CD1c-positive myeloid dendritic cell (primary cell): Measurements from ENCODE around the gene STPG2.

Experiments used
- DNase-seq: peaks from one replicate; pipeline ENCODE4 v3.0.0-alpha.2; 2016; ENCODE audit errors: extremely low spot score

STPG2 gene

DNA sequence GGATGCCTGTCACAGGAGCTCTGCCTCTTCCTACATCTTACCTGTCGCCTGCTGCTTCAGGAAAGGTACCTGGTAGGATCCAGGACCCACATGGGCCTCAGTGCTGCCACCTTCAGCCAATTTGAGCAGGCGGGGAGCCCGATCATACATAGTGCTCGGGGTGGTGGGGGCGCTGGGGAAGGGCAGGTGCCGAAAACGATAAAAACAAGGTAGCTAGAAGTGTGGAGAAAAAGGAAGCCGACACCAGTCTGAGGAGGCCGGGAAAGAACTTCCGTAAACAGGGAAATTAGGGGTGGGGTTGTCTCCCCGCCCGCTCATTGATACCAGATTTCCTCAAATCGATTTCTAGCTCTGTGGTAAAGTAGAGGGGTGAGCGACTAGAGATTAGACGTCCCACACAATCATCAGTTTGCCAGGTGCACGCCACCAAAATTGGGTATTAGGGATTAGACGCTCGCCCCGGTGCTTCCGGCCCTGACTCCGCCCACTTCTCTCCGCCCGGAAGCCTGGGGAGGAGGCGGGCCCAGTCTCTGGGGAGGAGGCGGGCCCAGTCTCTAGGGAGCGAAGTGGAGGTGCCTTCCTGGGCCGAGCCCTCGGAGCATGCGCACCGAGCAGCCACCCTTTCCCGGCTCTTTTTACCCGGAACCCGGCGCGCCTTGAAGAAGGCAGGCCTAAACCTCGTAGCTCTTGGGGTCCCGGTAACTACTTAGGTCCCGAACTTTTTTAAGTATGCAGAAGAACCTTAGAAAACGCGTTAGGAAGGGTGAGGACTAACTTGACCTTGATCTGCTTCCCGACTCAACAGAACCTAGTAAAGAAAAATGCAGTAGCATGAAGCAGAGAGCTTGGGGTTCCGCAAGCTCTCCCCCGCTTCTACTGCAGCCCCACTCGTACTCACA lies at the start of gene STPG2:
TSS of gene STPG2 (minus strand) at position 476 of the 899 bp plus-strand sequence.
- DNase-seq = peak; percentile 95

DNA sequence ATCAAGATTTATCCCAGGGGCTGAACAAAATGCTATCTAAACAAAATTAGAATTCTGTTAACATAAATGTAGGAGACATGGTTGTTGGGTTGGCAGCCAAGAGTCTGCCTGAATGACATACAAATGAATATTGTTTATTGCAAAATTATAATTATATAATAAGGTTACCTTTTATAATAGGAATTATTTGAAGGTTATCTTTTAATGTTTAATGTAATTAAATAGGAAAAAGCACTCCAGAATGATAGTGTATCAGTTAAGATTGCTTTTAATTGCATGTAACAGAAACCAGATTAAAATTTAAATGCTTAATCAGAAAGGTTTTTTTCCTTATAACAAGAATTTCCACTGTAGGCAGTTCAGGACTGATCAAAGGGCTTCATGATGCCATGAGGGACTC lies 42.0 kb upstream of the STPG2 start:
- no peak for DNase-seq

DNA sequence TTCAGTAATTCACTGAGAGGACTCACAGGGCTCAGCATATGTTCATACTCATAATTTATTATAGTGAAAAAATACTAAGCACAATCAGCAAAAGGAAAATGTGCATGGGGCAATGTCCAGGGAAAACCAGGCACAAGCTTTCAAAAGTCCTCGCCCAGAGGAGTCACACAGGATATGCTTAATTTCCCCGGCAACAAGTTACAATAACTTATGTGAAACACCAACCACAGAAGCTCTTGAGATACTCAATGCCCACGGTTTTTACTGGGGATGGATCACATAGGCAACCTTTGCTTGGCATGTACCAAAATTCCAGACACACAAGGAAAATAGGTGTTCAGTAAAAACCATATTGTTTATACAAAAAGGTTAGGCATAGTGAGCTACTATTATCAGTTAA lies 38.5 kb upstream of the STPG2 start:
- DNase-seq = no peak

DNA sequence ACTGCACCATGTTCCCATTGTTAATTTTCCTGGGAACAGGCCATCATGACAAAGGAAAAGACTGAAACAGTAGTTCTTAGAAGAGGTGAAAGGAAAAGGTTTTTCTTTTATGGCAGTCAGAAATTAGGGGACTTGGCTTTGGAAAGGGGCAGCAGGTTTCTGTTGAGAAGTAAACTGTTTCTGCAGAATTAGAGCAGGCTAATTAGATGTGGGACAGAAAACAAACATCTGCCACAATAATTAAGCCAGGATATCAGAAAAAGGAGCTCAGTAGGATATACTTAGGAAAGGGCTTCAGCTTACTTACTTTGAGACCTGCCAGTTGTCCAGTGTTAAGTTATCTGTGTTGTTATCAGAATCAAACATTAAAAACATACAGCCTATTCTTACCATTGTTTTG lies 36.7 kb upstream of the STPG2 start:
- no peak for DNase-seq

DNA sequence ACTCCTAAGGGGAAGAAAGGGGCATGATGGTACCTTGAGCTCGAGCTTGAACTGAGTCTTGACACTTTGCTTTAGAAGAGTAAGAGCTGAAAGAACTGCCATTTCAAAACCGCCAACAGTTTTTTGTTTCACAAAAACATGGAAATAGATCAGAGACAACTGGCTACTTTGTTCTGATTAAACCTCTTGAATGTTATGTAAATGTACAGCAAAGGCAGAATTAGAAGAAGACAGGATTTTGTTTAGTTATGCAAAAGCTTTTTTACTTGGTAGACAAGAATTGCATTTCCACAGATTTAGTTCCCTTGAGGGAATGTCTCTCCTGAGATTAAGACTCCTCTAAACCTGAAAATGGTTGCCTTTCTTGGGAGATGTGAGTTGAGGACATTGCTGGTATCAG lies 33.3 kb upstream of the STPG2 start:
- no peak for DNase-seq

DNA sequence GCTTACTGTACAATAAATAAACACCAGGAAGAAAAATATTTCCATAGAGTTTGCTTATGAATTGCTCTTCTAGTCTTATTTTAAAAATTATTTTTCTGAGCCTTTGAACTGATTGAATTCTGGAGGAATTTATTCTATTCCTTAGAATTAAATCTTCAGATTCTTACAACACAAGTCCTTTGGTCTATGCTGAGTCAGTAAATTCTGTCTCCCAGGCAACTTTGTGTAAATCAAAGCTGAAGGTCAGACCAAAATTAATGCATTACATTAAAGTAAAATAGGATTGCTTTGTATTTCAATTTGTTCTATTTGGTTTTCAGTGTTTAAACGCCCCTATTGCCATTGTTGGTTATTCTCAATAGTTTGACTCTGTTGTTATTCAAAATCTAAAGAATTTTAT lies 26.8 kb upstream of the STPG2 start:
- no peak for DNase-seq

DNA sequence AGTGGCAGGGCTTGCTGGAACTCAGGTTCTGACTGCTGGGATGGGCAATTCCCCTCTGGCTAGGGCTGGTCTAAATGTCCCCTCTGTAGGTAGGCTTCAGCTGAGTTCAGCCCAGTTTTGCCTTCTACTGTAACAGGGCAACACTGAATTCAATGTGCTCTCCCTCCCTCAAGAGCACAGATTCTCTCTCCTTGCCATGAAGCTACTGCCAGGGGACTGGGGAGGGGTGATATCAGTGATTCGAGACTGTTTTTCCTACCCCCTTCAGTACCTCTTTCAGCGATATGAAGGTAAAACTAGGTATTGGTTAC lies 23.4 kb upstream of the STPG2 start:
- no peak for DNase-seq

DNA sequence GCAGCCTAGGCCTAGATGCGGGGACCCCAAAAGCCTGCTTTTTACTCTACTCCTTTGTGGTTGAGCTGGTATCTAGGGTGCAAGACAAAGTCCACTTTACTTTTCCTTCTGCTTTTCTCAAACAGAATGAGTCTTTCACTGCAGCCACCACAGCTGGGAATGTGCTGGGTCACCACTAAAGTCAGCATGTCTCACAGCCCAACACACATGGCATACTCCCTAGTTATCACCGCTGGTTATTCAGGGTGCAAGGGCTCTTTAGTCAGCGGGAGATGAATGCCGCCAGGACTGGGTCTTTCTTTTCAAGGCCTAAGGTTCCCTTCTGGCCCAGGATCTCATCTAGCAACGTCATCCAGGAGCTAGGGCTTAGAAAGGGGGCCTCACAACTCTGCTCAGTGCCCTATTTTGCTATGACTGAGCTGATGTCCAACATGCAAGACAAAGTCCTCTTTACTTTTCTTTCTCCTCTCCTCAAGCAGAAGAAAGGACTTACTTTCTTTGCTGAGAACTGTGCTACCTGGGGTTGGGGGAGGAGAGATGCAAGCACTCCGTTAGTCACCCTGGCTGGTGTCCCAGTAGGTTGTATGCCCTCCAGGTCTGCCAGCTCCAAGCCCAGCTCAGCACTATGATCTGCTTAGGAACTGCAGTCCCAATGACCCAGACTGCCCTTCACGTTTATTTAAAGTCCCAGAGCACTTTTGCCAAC lies 22.9 kb upstream of the STPG2 start:
- DNase-seq = no peak

DNA sequence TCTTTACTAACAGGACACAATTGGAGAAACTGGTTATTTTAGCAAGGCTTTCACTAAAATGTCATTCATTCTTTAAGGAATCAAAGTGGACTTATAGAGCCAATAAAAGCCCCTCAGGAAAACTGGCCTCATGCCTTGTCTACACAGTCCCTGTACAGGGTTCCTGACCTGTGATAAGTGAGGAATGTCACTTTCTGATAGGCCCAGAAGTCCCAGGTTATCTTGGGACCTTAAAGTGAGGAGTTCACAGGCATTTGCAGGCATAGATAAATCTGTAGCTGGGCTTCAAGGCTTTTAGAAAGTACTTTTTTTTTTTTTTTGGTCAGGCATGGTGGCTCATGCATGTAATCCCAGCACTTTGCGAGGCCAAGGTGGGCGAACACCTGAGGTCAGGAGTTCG lies 19.4 kb upstream of the STPG2 start:
- no peak for DNase-seq

DNA sequence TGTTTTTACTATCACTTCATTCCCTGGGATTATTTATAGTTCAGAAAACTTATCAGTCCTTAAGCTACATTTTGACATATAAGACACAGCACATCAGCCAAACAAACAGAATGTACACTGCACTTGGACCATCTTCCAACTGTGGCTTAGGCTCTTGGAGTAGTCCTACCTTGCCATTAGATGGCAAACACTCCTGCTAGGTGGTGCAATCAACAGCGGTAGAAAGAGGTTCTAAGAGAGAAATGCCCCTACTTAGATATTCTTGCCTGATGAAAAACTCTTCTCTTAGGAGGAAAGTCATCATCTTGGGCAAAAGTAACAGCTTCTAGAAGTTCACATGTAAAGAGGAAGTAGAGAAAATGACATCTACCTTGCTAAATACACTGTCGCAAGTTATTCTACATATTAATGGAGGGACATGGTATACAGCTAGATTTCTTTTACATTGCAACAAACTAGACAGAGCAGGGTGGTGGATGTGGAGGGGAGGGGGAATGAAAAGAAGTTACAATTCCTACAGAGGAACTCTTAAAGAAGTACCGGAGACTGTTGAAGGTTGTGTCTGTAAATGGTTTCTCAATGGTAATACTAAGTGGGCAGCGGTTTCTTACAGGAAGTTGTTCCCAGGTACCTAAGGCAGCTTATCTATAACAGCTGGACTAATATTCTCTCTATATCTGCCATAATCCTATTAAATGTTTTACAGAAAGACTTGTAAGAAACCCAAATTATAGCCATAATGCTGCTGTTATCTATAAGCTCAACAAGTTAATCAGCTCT lies 8.1 kb upstream of the STPG2 start:
- DNase-seq = peak; percentile 13

DNA sequence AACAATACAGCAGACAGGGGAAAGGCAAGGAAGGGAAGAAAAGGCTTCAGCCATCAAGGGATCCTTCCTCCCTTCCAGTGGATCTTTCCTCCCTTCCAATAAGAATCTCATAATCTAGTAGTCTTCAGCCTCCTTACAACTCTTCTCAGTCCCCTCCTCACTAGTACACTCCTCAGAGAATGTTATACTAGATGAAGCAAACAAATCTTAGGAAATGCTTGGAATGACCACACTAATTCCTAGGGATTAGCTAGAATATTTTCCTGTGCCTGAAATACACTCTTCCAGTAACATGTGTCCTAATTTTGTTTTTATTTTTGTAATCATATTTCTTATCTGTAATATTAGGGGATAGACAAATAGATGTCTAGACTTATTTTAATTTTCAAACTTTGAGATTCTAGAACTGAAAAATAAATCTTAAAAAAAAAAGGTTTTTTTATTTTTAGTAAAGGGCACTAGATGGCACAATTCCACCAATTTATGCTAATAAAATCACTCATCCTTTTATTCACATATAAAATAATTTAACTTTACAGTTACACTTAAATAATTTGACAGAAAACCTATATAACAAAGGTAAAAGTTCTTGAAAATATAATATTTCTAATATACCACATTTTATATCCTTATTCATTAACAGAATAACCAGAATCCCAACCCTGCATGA lies 7.0 kb upstream of the STPG2 start:
- DNase-seq = peak; percentile 19

DNA sequence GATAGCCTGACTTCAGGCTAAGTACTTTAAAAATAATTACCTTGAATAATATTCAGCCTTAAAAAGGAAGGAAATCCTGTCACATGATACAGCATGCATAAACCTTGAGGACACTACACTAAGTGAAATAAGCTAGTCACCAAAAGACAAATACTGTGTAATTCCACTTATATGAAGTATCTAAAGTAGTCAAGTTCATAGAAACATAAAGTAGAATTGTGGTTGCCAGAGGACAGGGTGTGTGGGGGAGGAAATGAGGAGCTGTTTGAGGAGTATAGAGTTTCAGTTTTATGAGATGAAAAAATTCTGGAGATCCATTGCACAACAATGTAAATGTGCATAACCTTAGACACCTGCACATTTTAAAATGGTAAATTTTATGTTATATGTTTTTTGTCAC lies 5.6 kb upstream of the STPG2 start:
- no peak for DNase-seq

DNA sequence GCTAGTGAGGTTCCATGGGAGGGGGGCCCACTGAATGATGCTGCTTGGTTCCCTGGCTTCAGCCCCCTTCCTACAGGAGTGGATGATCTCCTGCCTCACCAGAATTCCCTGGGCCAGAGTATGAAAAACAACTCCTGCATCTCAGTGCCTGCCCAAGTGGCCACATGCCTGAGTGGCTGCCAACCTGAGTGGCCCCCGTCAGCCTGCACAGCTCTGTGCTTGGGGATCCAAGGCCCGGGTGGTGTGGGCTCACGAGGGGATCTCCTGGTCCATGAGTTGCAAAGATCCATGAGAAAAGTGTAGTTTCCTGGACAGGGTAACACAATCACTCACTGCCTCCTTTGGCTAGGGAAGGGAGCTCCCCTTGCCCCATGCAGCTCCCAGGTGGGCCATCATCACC lies 17.1 kb downstream of the STPG2 start:
- DNase-seq = no peak

DNA sequence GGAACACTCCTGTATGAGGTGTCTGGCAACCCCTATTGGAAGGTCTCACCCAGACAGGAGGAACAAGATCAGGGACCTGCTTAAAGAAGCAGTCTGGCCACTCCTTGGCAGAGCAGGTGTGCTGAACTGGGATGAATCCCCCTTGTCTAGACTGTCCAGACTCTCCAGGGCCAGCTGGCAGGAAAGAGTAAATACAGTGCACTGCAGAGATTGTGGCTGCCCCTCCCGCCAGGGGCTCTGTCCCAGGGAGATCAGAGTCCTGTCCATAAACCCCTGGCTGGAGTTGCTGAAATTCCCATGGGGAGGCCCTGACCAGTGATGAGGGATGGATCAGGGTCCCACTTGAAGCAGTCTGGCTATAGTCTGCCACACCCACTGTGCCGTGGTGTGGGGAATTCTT lies 17.7 kb downstream of the STPG2 start:
- no peak for DNase-seq

DNA sequence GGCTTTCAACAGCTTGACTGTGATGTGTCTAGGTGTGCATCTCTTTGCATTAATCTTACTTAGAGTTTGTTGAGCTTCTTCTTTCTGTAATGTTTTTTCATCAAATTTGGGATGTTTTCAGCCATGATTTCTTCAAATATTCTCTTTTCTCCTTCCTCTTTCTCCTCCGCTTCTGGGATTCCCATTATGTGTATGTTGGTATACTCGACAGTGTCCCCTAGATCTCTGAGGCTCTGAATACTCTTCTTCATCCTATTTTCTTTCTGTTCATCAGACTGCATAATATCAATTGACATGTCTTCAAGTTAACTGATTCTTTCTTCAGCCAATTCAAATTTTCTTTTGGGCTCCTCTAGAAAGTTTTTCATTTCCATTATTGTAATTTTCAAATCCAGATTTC lies 25.9 kb downstream of the STPG2 start:
- no peak for DNase-seq

DNA sequence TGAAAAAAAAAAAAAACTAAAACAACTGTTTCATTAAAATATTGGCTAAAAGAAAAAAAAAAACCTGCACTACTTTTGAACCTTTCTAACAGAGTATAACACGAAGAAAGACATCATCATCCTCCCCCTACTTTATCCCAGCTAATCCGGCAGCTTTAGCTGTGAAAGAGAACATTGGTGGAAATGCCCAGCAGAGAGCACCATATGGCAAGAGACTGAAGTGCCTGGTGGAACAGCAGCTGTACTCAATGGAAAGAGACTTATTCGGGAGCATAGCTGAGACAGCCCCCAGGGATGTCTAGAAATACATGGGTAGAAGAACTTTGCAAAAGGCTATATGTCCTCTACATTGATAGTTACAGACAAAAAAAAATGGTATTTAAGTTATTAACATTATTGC lies 30.3 kb downstream of the STPG2 start:
- DNase-seq = no peak

DNA sequence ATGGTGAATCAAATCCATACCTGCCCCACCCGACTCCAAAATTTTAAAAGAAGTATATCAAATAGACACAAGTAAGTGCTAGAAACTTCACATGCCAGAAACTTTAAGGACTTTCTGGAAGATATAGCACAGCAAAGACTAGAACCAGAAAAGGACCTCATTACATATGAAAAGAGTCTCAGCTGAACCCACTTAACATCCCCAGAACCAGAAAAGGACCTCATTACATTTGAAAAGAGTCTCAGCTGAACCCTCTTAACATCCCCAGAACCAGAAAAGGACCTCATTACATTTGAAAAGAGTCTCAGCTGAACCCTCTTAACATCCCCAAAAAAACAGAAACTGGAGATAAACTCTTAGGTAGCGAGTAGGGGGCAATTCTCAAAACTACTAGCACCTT lies 32.3 kb downstream of the STPG2 start:
- no peak for DNase-seq

DNA sequence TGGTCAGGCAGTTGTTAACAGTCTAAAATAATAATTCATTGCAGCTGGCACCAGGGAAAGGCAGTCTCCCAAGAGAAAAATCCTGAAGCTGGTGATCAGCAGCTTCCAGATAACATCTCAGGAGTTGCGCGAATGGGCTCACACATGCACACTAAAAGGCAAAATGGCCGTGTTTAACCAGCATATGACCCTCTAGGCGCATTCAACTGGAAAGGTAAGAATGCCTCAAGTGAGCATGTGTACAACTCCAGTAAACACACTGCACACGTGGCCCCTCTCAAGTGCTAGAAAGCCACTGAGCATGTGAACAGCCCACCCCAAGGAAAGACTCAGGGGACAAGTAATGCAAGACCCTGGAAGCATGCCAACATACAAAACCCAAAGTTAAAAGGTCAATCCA lies 33.1 kb downstream of the STPG2 start:
- no peak for DNase-seq

DNA sequence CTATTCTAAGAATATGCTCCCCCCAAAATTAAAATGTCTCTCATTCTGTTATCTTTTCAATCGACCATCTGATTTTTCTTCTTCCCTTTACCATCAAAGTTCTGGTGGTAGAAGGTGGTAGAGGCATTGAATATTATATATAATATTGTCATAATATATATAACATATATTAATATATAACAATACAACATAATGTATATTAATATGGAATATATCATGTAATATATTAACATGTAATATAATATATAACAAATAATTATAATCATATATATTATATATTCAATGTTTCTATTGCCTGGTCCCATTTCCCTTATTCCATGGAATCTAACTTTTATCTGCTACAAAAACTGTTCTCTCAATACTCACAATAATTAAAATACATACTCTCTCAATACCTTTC lies 40.6 kb downstream of the STPG2 start:
- DNase-seq = no peak

DNA sequence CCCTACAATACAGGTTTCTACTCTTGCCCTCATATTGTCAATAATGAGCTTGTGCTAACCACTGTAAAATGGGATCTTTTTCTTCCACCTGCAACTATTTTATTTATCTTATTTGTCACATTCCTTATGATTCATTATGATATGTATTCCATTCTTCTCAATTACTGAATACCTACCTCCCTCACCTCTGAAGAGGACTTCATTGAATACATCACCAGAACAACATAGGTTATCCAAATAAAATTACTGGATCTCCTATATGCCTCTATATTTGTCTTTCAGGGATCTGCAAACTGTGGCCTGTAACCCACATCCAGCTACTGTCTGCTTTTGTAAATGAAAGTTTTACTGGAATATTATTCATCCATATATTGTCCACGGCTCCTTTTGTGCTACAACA lies 41.3 kb downstream of the STPG2 start:
- DNase-seq = no peak

DNA sequence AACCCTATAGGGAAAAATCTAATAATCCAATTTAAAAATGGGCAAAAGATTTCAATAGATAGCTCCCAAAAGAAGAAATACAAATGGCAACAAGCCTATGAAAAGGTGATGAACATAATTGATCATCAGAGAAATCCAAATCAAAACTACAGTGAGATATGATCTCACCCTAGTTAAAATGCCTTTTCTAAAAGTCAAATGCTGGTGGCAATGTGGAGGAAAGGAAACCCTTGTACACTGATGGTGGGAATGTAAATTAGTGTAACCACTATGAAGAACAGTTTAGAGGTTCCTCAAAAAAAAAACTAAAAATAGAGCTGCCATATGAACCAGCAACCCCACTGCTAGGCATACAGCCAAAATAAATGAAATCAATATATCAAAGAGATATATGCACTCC lies 44.5 kb downstream of the STPG2 start:
- DNase-seq = no peak

DNA sequence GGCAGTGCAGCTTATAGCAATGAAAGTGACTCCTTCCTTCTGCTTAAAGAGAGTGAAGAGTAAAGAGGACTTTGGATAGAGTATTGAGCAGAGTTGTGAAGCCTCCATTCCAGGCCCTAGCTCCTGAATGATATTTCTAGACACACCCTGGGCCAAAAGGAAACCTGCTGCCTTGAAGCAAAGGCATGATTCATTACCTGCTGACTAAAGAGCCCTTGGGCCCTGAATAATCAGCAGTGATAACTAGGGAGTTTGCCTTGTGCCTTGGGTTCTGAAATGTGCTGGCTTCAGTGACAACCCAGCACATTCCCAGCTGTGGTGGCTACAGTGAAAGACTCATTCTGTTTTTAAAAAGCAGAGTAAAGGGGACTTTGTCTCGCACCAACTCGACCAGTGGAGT lies 49.2 kb downstream of the STPG2 start:
- no peak for DNase-seq
